T-helper 1 cell treated with Interleukin-12 subunit alpha and Interleukin-12 subunit beta and Interleukin-4 antibody, amounts not matched to agents 30 ng/mL and 1 ng/mL, for 36 hours (primary cell): Measurements from ENCODE around the gene PIK3C2B. TPM values are rescaled to one million over a fixed set of nuclear protein-coding genes. Genes with fewer than 3 reads are reported as not detected.

Experiments used
- intact Hi-C: fragments of 100-400 bp; cut with micrococcal nuclease; formaldehyde crosslinking; loops from one replicate; pipeline ENCODE4 v1.15.1; 2024
- total RNA-seq: library from RNA; stranded (reverse); gene quantifications from 2 replicates; pipeline ENCODE4 v1.2.3, GENCODE V29; 2022

Gene PIK3C2B
- total RNA-seq, 1 donor from 2014 or later, result 34.0 TPM

DNA sequence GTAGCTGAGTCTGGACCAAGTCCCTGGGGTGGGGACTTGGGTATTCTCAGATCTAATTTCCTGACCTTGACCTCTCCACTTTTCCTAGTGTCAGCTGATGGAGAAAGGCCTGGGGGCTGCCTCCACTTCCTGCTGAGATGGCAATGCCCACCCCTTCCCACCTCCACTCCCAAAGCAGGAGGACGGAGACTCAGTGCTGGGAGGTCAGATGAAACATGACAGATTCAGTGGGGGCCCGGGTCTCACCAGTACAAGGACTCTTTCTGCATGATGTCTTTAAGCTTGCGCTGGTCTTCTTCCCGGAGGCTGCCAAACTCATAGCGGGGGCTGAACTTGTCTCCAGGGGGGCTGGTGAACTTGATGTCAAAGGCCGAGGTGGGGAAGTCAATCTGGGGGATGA lies 47.4 kb downstream of the PIK3C2B start:
- intact Hi-C loops, result loop anchor here (2.0 to 5.0 kb wide), 3 partner anchors 16 to 285 kb away; no protein-coding TSS in a partner anchor

GRCh38 chr1:204446413-204447111 lies 48.0 kb downstream of the PIK3C2B start:
- intact Hi-C loops, result loop anchor here (1.0 to 5.0 kb wide), 6 partner anchors 16 to 361 kb away; partner anchors contain the start of gene PIK3C2B

GRCh38 chr1:204445860-204446412 lies 48.7 kb downstream of the PIK3C2B start:
- intact Hi-C loops, result loop anchor here (1.0 to 5.0 kb wide), 6 partner anchors 15 to 361 kb away; partner anchors contain the start of gene PIK3C2B

Other genes with a start within 250 kb of the PIK3C2B start
- 0.29 and 0.32 TPM in 2 replicates for gene PLEKHA6, start 134.9 kb downstream of the PIK3C2B start, total RNA-seq
- gene PPP1R15B, start 83.0 kb downstream of the PIK3C2B start, total RNA-seq, result 74.5 and 75.6 TPM in 2 replicates
- 86.3 and 90.2 TPM in 2 replicates for gene MDM4, start 21.6 kb upstream of the PIK3C2B start, total RNA-seq
- 0.20 TPM in 1 of 2 replicates, not detected in the other for gene LRRN2, start 190.9 kb upstream of the PIK3C2B start, total RNA-seq